Caco-2 (cell line): Measurements from ENCODE around the gene CFAP77. TPM values are rescaled to one million over a fixed set of nuclear protein-coding genes. Genes with fewer than 3 reads are reported as not detected.
A peak's percentile ranks its signal among the peaks of the same experiment; 100 is the strongest.

Source experiments
- BruUV-seq: library from RNA; stranded (reverse); fragments of 400-500 nt; replicated peaks from 2 replicates; lab custom pipeline; 2021; lab: Mats Ljungman, UMichigan
- CTCF ChIA-PET: fragments of 300-600 bp; sonication (Branson Sonifier 250); formaldehyde crosslinking; loops from one replicate; lab custom pipeline; 2022; ENCODE audit warnings: antibody characterized with exemption; lab: Charles Lee
- POLR2A ChIA-PET: fragments of 300-600 bp; sonication (Branson Sonifier 250); formaldehyde crosslinking; loops from one replicate; lab custom pipeline; 2022; ENCODE audit warnings: antibody characterized with exemption; lab: Charles Lee
- DNase-seq, 2 experiments: peaks; one replicate each; pipeline versions ENCODE4 v3.0.0 to v3.0.0-alpha.2; 2020 to 2022
- H3K27me3 ChIP-seq: replicated peaks from 2 replicates; pipeline ENCODE4 v1.6.0; 2011; ENCODE audit warnings: low read length; ENCODE audit not compliant: control insufficient read depth, insufficient read depth
- H3K36me3 ChIP-seq: 2 replicates; pipeline ENCODE4 v1.5.1; 2011; ENCODE audit warnings: low read length; ENCODE audit not compliant: control insufficient read depth, insufficient read depth
- H3K4me1 ChIP-seq: fragments of 250-450 bp; sonication (Bioruptor Pico); 2 replicates; pipeline ENCODE4 v1.5.1; 2020; ENCODE audit warnings: mild to moderate bottlenecking
- H3K4me3 ChIP-seq: 2 replicates; pipeline ENCODE4 v1.5.1; 2011; ENCODE audit warnings: low read depth, mild to moderate bottlenecking, control low read depth, low read length
- H3K9me3 ChIP-seq: fragments of 250-450 bp; sonication (Bioruptor Pico); 2 replicates; pipeline ENCODE4 v1.5.1; 2020; ENCODE audit warnings: mild to moderate bottlenecking, moderate library complexity
- H3K27ac Mint-ChIP-seq: one replicate; pipeline ENCODE4 v1.8.0; 2022; ENCODE audit warnings: mixed read lengths; ENCODE audit not compliant: unreplicated experiment
- H3K27me3 Mint-ChIP-seq: one replicate; pipeline ENCODE4 v1.8.0; 2022; ENCODE audit warnings: mixed read lengths; ENCODE audit not compliant: insufficient read depth, unreplicated experiment
- H3K36me3 Mint-ChIP-seq: one replicate; pipeline ENCODE4 v1.8.0; 2022; ENCODE audit warnings: mild to moderate bottlenecking, mixed read lengths; ENCODE audit not compliant: insufficient read depth, unreplicated experiment
- H3K4me1 Mint-ChIP-seq: one replicate; pipeline ENCODE4 v1.8.0; 2022; ENCODE audit warnings: low read depth, mixed read lengths; ENCODE audit not compliant: unreplicated experiment
- H3K4me3 Mint-ChIP-seq: one replicate; pipeline ENCODE4 v1.8.0; 2022; ENCODE audit warnings: mild to moderate bottlenecking, moderate library complexity, mixed read lengths; ENCODE audit not compliant: unreplicated experiment
- H3K9me3 Mint-ChIP-seq: one replicate; pipeline ENCODE4 v1.8.0; 2022; ENCODE audit warnings: mixed read lengths; ENCODE audit not compliant: unreplicated experiment
- intact Hi-C: fragments of 100-400 bp; cut with micrococcal nuclease; formaldehyde crosslinking; loops from one replicate; pipeline ENCODE4 v1.10.0; 2022; ENCODE audit not compliant: unreplicated experiment
- total RNA-seq: library from RNA; stranded (reverse); gene quantifications from 2 replicates; pipeline ENCODE4 v1.2.3, GENCODE V29; 2022
- TF ChIP-seq, protein P1 (sequence below), 2 experiments: fragments of 200-600 bp in 1 of 2; IDR thresholded peaks; 1 replicate in 1 of 2; 2 replicates in 1 of 2; pipeline versions ENCODE4 v1.5.1 to v1.8.0; 2011 to 2022; ENCODE audit warnings: antibody characterized with exemption in 1 of 2, control low read depth in 1 of 2, inconsistent platforms in 1 of 2, low read depth in 1 of 2, low read length in 1 of 2, mild to moderate bottlenecking in 1 of 2, moderate library complexity in 1 of 2; ENCODE audit not compliant: insufficient read depth in 1 of 2, severe bottlenecking in 1 of 2, unreplicated experiment in 1 of 2

The CFAP77 gene
- total RNA-seq, 1 experiment from 2014 or later, result not detected

- H3K4me1 ChIP-seq, result no peaks in the 10 kb centered on the region
- ChIA-PET CTCF (no interaction called here), POLR2A (no interaction called here)
- no TSS peak for BruUV-seq
- no peaks in the 10 kb centered on the region for H3K36me3 ChIP-seq
- no peak overlapping the region for H3K27ac Mint-ChIP-seq
- H3K27me3 Mint-ChIP-seq, result peaks cover 3% of the 10 kb centered on the region
- H3K27me3 ChIP-seq, result no peaks in the 10 kb centered on the region
- TF ChIP-seq, protein P1, sequence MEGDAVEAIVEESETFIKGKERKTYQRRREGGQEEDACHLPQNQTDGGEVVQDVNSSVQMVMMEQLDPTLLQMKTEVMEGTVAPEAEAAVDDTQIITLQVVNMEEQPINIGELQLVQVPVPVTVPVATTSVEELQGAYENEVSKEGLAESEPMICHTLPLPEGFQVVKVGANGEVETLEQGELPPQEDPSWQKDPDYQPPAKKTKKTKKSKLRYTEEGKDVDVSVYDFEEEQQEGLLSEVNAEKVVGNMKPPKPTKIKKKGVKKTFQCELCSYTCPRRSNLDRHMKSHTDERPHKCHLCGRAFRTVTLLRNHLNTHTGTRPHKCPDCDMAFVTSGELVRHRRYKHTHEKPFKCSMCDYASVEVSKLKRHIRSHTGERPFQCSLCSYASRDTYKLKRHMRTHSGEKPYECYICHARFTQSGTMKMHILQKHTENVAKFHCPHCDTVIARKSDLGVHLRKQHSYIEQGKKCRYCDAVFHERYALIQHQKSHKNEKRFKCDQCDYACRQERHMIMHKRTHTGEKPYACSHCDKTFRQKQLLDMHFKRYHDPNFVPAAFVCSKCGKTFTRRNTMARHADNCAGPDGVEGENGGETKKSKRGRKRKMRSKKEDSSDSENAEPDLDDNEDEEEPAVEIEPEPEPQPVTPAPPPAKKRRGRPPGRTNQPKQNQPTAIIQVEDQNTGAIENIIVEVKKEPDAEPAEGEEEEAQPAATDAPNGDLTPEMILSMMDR (IDR thresholded peaks at IDR 0.05; ENCODE audit: insufficient read depth in 1 of 2, low read depth in 1 of 2, low read length in 1 of 2, severe bottlenecking in 1 of 2, unreplicated experiment in 1 of 2), result no peak
- no peak overlapping the region for H3K4me3 ChIP-seq
- no peaks in the 10 kb centered on the region for H3K4me1 Mint-ChIP-seq
- intact Hi-C loops, result no loop called here
- no peak for DNase-seq
- H3K36me3 Mint-ChIP-seq, result no peaks in the 10 kb centered on the region
- H3K9me3 Mint-ChIP-seq, result no peaks in the 10 kb centered on the region
- no peaks in the 10 kb centered on the region for H3K9me3 ChIP-seq
- H3K4me3 Mint-ChIP-seq, result no peak overlapping the region
Observed at GRCh38 chr9:132547976-132548730, 138.1 kb downstream of the CFAP77 start.

DNA sequence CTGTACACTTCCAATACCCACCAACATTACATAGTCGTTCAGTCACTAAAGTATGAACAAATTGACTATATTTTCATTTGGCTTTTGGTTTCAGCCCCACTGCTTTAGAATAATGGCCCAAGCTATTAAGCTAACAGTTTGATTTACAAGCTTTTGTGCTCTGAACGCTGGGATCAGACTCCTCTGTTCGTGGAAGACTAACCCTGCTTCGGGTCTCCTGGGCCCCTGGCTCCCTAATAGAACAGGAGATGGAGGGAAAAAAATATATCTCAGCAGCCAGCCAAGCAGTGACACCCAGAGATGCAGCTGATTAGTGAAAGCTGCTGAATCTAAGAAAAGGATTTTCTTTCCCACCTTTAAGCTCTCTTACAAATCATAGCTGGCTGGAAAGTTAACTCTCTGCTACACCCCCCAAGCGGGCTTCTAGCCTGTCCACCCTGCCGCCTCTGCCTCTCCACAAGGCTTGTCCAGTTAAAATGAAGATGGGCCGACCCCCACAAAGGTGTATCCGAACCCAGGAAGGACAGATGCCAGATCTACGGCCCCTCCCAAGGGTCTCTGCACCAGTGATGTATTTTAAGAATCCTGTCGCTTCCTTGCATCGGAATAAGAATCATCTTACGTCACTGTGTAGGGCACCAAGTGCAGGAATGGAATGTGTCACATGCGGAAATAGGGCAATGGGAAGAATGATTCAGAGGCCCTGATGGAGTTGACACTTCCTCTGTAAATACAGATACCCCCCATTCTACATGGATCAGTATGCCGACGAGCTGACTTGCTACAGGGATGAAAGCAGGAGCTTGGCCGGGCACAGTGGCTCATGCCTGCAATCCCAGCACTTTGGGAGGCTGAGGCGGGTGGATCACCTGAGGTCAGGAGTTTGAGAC is 139.0 kb downstream of the CFAP77 start:
- H3K27ac Mint-ChIP-seq, result no peak overlapping the region
- H3K4me1 Mint-ChIP-seq, result no peaks in the 10 kb centered on the region
- POLR2A ChIA-PET, result no interaction called here
- intact Hi-C loops, result no loop called here
- no peaks in the 10 kb centered on the region for H3K36me3 Mint-ChIP-seq
- BruUV-seq, result no TSS peak
- H3K27me3 Mint-ChIP-seq, result peaks cover 3% of the 10 kb centered on the region
- H3K9me3 Mint-ChIP-seq, result no peaks in the 10 kb centered on the region
- Histone ChIP-seq H3K9me3 (no peaks in the 10 kb centered on the region), H3K36me3 (no peaks in the 10 kb centered on the region), H3K4me1 (no peaks in the 10 kb centered on the region), H3K27me3 (no peaks in the 10 kb centered on the region), H3K4me3 (no peak overlapping the region)
- TF ChIP-seq, protein P1 (IDR thresholded peaks at IDR 0.05; ENCODE audit: insufficient read depth in 1 of 2, low read depth in 1 of 2, low read length in 1 of 2, severe bottlenecking in 1 of 2, unreplicated experiment in 1 of 2), result no peak
- no peak for DNase-seq
- CTCF ChIA-PET, result no interaction called here
- no peak overlapping the region for H3K4me3 Mint-ChIP-seq

DNA sequence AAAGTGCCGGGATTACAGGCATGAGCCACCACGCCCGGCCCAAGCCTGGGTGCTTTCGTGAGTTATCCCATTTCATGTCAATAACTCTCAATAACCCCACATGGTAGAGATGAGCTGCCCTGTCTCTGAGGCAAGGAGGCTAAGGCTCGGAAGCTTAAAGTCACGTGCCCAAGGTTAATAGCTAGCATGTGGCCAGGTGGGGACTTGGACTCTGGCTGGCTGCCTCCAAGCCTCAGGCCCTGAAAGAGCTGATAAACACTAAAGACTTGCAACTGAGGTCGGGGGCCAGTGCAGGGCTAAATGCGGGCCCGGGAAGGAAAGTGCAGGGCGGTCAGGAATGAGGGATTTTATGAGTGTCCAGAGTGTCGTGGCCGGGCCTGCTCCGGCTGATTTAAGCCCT is 141.5 kb downstream of the CFAP77 start:
- no peaks in the 10 kb centered on the region for H3K9me3 ChIP-seq
- BruUV-seq, result no TSS peak
- H3K9me3 Mint-ChIP-seq, result no peaks in the 10 kb centered on the region
- no peaks in the 10 kb centered on the region for H3K4me1 Mint-ChIP-seq
- intact Hi-C loops, result no loop called here
- no peaks in the 10 kb centered on the region for H3K36me3 ChIP-seq
- no peak overlapping the region for H3K4me3 ChIP-seq
- peak in 1 of 2 experiments; percentile 67 for DNase-seq
- TF ChIP-seq, protein P1 (IDR thresholded peaks at IDR 0.05; ENCODE audit: insufficient read depth in 1 of 2, low read depth in 1 of 2, low read length in 1 of 2, severe bottlenecking in 1 of 2, unreplicated experiment in 1 of 2), result no peak
- no peak overlapping the region for H3K4me3 Mint-ChIP-seq
- H3K27me3 ChIP-seq, result no peaks in the 10 kb centered on the region
- ChIA-PET POLR2A (no interaction called here), CTCF (no interaction called here)
- peaks cover 8% of the 10 kb centered on the region for H3K27me3 Mint-ChIP-seq
- no peak overlapping the region for H3K27ac Mint-ChIP-seq
- no peaks in the 10 kb centered on the region for H3K36me3 Mint-ChIP-seq
- no peaks in the 10 kb centered on the region for H3K4me1 ChIP-seq
